NCI-H128 (cell line): ENCODE results near the gene LHFPL2.

Experiments
- DNase-seq: peaks from one replicate; lab custom pipeline; 2025; ENCODE audit not compliant: unreplicated experiment; lab: John Stamatoyannopoulos, UW

The LHFPL2 gene

GRCh38 chr5:78506261-78507024 lies 142.1 kb downstream of the LHFPL2 start:
- no peak for DNase-seq

GRCh38 chr5:78505860-78506259 lies 142.7 kb downstream of the LHFPL2 start:
- no peak for DNase-seq

- no peak for DNase-seq
Observed at GRCh38 chr5:78504704-78505677, 143.6 kb downstream of the LHFPL2 start.

GRCh38 chr5:78503958-78504653 lies 144.5 kb downstream of the LHFPL2 start:
- DNase-seq: no peak

- no peak for DNase-seq
Observed at GRCh38 chr5:78501411-78502352, 146.9 kb downstream of the LHFPL2 start.

GRCh38 chr5:78500871-78501270 lies 147.7 kb downstream of the LHFPL2 start:
- no peak for DNase-seq

GRCh38 chr5:78500028-78500427 lies 148.5 kb downstream of the LHFPL2 start:
- no peak for DNase-seq

GRCh38 chr5:78499485-78499884 lies 149.1 kb downstream of the LHFPL2 start:
- no peak for DNase-seq

- no peak for DNase-seq
Observed at GRCh38 chr5:78497573-78498533, 150.7 kb downstream of the LHFPL2 start.

GRCh38 chr5:78496373-78496772 lies 152.2 kb downstream of the LHFPL2 start:
- no peak for DNase-seq

- DNase-seq: no peak
Observed at GRCh38 chr5:78495800-78496199, 152.8 kb downstream of the LHFPL2 start.

- DNase-seq: no peak
Observed at GRCh38 chr5:78492650-78493049, 155.9 kb downstream of the LHFPL2 start.

GRCh38 chr5:78492224-78492623 lies 156.3 kb downstream of the LHFPL2 start:
- no peak for DNase-seq

GRCh38 chr5:78490709-78491485 lies 157.7 kb downstream of the LHFPL2 start:
- no peak for DNase-seq

- no peak for DNase-seq
Observed at GRCh38 chr5:78487846-78488245, 160.7 kb downstream of the LHFPL2 start.

- DNase-seq: no peak
Observed at GRCh38 chr5:78486218-78486617, 162.4 kb downstream of the LHFPL2 start.

GRCh38 chr5:78483809-78484521 lies 164.6 kb downstream of the LHFPL2 start:
- DNase-seq: no peak

- DNase-seq: no peak
Observed at GRCh38 chr5:78482948-78483347, 165.6 kb downstream of the LHFPL2 start.
